Globus pallidus (tissue), 1 donor: Measurements from ENCODE around the gene ADAMTS19.
"Not testable (repeated sequence)": the region's sequence is repeated elsewhere in the genome, so short reads cannot be mapped to it uniquely, and the experiment has no call there.

Source experiments
- DNase-seq: peaks from one replicate; pipeline ENCODE4 v3.0.0-alpha.2; 2015; ENCODE audit warnings: low spot score

The ADAMTS19 gene

DNA sequence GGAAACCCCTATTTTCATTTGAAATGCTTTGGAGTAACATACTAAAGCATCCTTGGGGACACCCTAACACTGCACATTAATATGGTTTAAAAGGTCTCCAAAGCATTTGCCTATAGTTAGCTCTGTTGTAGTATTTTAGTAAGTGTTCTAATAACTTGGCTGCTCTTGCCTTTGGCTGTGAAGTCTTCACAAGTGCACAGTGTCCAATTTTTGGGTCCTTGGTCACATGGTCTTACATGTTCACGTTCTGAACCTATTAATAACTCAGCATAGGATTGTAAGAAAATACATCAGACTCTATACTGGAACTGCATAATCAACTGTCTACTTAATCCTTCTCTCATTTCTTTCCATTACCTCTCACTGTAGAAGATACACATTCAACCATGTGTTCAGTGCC is 17.4 kb downstream of the ADAMTS19 start:
- no peak for DNase-seq

DNA sequence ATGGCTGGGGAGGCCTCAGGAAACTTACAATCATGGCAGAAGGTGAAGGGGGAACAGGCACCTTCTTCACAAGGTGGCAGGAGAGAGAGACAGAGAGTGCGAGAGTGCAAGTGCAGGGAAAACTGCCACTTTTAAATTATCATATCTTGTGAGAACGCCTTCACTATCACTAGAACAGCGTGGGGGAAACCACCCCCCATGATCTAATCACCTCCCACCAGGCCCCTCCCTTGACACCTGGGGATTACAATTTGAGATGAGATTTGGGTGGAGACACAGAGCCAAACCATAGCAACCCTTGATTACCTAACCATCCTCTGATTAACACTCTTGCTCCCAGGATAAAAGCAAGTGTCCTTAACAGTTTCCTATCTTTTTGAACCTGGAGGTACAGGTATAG is 21.1 kb downstream of the ADAMTS19 start:
- no peak for DNase-seq

GRCh38 chr5:129496421-129496820 is 36.3 kb downstream of the ADAMTS19 start:
- DNase-seq: no peak

- no peak for DNase-seq
Observed at GRCh38 chr5:129496864-129497595, 36.9 kb downstream of the ADAMTS19 start.

DNA sequence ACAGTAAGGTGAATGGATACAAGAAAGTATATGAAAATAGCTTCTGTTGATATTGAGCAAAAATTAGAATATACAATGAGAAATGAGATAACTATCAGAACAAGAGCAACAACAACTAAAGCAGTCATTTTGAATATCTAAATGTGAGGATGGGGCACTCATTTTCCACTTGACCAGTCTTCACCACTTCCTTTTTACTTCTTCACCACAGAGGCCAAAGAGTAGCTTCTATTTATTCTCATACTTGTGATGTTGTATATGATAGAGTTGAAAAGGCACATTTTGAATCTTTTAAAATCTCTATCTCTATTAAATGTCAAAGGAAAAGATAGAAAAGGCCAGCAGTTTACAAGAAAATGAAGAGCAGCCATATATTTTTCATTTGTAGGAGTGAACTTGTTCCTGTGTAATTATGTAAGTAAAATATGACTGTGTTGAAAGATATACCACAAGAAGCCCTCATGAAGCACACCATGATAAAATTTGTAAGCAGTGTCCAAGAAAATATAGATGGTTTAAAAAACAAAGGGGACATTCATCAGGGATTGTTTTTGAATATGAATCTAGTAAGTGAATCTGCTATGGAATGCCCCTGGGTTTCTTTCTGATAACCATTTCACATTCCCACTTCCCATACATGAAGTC is 39.2 kb downstream of the ADAMTS19 start:
- DNase-seq: no peak

- DNase-seq: no peak
Observed at GRCh38 chr5:129500101-129500500, 40.0 kb downstream of the ADAMTS19 start.

DNA sequence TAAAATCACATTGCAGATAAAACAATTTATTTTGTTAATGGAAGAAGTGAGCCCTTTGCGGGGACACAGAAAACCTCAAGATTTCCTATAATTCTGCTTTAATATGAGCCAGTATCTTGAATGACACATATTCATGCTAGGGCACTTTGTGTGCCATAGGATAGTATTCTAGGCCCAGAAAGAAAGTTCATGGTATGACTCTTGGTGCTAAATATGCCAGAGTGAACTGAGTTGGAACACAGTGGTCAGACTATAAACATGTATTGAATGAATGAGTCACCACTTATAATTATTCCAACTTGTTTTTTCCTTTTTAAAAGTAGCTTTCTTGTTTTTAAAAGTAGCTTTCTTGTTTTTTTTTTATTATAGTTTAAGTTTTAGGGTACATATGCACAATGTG is 46.0 kb downstream of the ADAMTS19 start:
- DNase-seq: no peak

GRCh38 chr5:129506950-129507349 is 46.9 kb downstream of the ADAMTS19 start:
- DNase-seq: no peak

GRCh38 chr5:129507527-129507926 is 47.4 kb downstream of the ADAMTS19 start:
- DNase-seq: no peak

DNA sequence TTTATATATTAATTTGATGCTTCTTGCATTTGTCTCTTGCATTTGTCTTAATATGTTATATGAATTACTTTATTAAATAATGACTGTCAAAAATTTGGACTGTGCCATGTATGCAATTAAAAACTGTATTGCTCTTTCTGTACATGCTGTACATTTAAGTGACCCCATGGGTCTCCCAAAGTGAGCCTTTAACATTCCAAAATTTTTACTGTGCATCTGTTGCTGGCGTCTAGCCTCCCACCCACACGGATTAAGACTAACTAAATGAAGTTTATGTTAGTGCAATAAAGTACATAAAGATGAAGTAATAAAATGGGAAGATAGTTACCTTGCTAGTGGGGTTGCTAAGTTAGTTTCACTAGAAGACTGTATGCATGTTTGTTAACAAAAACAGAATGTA is 48.5 kb downstream of the ADAMTS19 start:
- no peak for DNase-seq

DNA sequence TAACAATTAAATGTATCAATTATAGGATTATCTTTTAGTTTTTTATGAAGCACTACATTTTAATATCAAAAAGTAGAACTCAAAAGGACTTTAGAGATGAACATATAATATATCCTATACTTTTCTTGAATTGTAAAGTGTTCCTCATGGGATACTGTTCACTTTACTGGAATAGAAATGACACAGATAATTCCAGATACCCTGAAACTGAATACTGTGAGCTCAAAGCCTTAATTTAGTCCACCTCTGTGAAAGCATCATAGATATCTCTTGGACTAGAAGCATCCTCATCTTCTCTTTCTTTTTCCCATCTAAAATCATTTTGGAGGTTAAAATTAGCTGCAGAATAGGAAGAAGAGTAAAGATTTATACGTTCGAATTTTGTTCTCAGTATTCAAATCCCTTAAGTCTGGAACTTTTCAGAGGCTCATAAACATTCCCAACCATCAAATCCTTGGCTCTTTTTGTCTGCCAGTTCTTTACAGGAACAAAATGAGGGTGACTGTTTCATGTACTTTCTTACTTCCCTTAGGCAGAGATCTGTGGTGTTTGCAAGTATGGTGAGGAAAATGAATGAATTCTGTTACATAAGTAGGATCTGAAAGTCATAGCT is 49.4 kb downstream of the ADAMTS19 start:
- DNase-seq: no peak

GRCh38 chr5:129511291-129511690 is 51.2 kb downstream of the ADAMTS19 start:
- no peak for DNase-seq

DNA sequence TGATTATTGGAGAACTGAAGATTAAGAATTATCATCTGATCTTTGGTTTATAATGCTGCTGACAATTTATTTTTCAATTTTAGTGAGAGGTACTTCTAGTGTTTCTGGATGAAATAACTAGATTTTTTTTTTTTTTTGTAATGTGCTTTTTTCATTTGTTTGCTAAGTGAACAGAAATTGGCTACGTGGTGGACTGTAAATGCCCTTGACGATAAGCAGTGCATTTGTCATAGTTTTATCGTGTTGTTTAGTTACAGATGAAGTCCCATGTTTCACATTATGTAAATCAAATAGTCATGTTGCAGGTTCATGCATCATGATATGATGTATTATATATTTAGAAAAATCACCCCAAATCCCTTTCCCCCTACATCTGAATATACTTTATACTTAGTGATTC is 81.0 kb downstream of the ADAMTS19 start:
- DNase-seq: no peak

- no peak for DNase-seq
Observed at GRCh38 chr5:129541648-129542251, 81.7 kb downstream of the ADAMTS19 start.

DNA sequence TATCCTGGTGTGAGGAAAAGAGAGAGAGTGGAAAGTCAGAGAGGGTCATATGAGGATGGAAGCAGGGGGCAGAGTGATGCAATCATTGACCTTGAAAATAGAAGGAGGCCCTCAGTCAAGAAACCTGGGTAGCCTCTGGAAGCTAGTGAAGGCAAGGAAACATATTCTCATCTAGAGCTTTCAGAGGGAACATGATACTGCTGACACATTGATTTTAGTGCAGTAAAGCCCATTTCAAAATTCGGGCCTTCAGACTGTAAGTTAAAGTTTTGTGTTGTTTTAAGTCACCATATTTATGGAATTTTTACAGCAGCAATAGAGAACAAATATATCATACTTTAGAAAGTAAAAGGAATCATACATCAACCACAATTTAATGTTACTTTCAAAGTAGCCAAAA is 87.0 kb downstream of the ADAMTS19 start:
- DNase-seq: no peak

DNA sequence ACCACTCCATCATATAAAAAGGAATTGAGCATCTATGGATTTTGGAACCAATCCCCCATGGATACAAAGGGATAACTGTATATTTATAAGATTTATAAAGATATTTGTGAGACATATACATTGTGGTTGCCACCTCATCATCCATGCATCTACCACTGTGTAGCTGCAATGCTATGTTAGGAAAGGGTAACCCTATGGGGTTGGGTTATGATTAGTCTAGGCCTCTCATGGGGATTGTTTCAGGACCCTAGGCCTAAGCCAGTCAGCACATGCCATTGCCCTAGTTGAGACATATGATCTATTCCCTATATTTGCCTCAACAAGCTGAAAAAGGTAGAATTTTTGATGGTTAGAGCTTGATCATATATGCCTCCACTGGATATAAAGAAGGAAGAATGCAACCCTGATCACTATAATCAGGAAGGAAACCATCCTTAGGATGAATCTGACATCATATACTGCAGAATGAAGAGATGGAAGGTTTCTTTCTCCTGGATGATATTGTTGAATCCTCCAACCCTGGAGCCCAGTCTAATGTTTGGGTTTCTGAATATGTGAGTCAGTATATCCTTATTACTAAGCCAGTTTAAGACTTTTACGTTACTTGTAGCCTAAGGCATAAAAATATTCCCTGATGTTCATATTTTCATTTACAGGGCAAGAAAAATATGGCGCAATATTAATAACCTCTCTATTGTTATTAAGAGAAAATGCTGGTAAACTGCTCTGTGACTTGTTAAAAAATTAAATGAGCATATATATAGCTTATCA is 94.2 kb downstream of the ADAMTS19 start:
- no peak for DNase-seq

GRCh38 chr5:129563585-129563984 is 103.5 kb downstream of the ADAMTS19 start:
- DNase-seq: no peak

- no peak for DNase-seq
Observed at GRCh38 chr5:129569295-129569694, 109.2 kb downstream of the ADAMTS19 start.

DNA sequence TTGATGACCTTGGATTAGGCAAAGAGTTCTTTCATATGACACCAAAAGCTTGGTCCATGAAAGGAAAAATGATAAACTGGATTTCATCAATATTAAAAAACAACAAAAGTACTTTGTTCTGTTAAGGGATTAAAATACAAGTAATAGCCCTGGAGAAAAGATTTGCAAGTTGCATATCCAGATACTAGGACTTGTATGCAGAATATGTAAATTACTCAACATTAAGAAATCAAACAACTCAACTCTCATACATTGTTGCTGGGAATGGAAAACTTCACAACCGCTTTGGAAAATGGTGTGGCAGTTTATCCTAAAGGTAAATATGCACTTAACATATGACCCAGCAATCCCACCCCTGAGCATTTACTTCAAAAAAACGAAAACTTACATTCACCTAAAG is 112.0 kb downstream of the ADAMTS19 start:
- no peak for DNase-seq

- not testable (repeated sequence) for DNase-seq
Observed at GRCh38 chr5:129584496-129584895, 124.4 kb downstream of the ADAMTS19 start.

GRCh38 chr5:129591508-129592160 is 131.5 kb downstream of the ADAMTS19 start:
- no peak for DNase-seq

GRCh38 chr5:129593525-129593924 is 133.4 kb downstream of the ADAMTS19 start:
- no peak for DNase-seq
